ENCODE data around the gene PLXNA2.
A peak's percentile ranks its signal among the peaks of the same experiment; 100 is the strongest.

Gene PLXNA2

GRCh38 chr1:208256091-208256490 is 11.9 kb upstream of the PLXNA2 start:
- TF ChIP-seq ZC3H10 (CRISPR knock-in tag; IDR thresholded peaks at IDR 0.05) (peak; percentile 55; the same call in 1 of the 2 replicates), ZFP3 (CRISPR knock-in tag; IDR thresholded peaks at IDR 0.05) (no peak)
- peak; percentile 29 for ATAC-seq

- peak; percentile 53 for ATAC-seq
- TF ChIP-seq ARNTL (CRISPR knock-in tag; IDR thresholded peaks at IDR 0.05; ENCODE audit: borderline replicate concordance, low read depth) (no peak), RARB (CRISPR knock-in tag; IDR thresholded peaks at IDR 0.05) (no peak), CREB5 (CRISPR knock-in tag; IDR thresholded peaks at IDR 0.05; ENCODE audit: low read depth) (no peak), SNAI2 (CRISPR knock-in tag; IDR thresholded peaks at IDR 0.05) (no peak), ZFP30 (CRISPR knock-in tag; IDR thresholded peaks at IDR 0.05) (no peak), PATZ1 (CRISPR knock-in tag; IDR thresholded peaks at IDR 0.05; ENCODE audit: borderline replicate concordance) (no peak), ZNF565 (CRISPR knock-in tag; conservative IDR thresholded peaks at IDR 0.05; ENCODE audit: low read depth) (no peak), POU6F1 (CRISPR knock-in tag; IDR thresholded peaks at IDR 0.05; ENCODE audit: borderline replicate concordance, low read depth) (no peak), GLIS3 (CRISPR knock-in tag; IDR thresholded peaks at IDR 0.05) (no peak), OSR1 (CRISPR knock-in tag; IDR thresholded peaks at IDR 0.05) (no peak), TSHZ2 (CRISPR knock-in tag; IDR thresholded peaks at IDR 0.05) (no peak), ISL1 (CRISPR knock-in tag; IDR thresholded peaks at IDR 0.05) (no peak; the same call in 1 of the 2 replicates), ZNF8 (CRISPR knock-in tag; IDR thresholded peaks at IDR 0.05) (no peak)
These were observed 10.7 kb upstream of the PLXNA2 start for GRCh38 chr1:208254862-208255261.

GRCh38 chr1:208254376-208254775 is 10.2 kb upstream of the PLXNA2 start:
- TF ChIP-seq PPARA (CRISPR knock-in tag; IDR thresholded peaks at IDR 0.05; ENCODE audit: borderline replicate concordance): no peak
- no peak for TF ChIP-seq ZNF565 (CRISPR knock-in tag; conservative IDR thresholded peaks at IDR 0.05; ENCODE audit: low read depth)
- TF ChIP-seq ARNTL (CRISPR knock-in tag; IDR thresholded peaks at IDR 0.05; ENCODE audit: borderline replicate concordance, low read depth): no peak
- no peak for TF ChIP-seq SNAI2 (CRISPR knock-in tag; IDR thresholded peaks at IDR 0.05)
- ATAC-seq: no peak

- ATAC-seq: no peak
- no peak for TF ChIP-seq PPARA (CRISPR knock-in tag; IDR thresholded peaks at IDR 0.05; ENCODE audit: borderline replicate concordance)
- no peak for TF ChIP-seq GLIS3 (CRISPR knock-in tag; IDR thresholded peaks at IDR 0.05)
- no peak for TF ChIP-seq ZNF8 (CRISPR knock-in tag; IDR thresholded peaks at IDR 0.05)
- no peak for TF ChIP-seq BACH2 (CRISPR knock-in tag; IDR thresholded peaks at IDR 0.05; ENCODE audit: borderline replicate concordance)
- no peak for TF ChIP-seq POU6F1 (CRISPR knock-in tag; IDR thresholded peaks at IDR 0.05; ENCODE audit: borderline replicate concordance, low read depth)
- TF ChIP-seq TSHZ2 (CRISPR knock-in tag; IDR thresholded peaks at IDR 0.05): no peak
- no peak for TF ChIP-seq CREB5 (CRISPR knock-in tag; IDR thresholded peaks at IDR 0.05; ENCODE audit: low read depth)
- no peak for TF ChIP-seq TCF4 (CRISPR knock-in tag; IDR thresholded peaks at IDR 0.05; ENCODE audit: borderline replicate concordance)
- no peak for TF ChIP-seq ZFP3 (CRISPR knock-in tag; IDR thresholded peaks at IDR 0.05)
- TF ChIP-seq ZFP30 (CRISPR knock-in tag; IDR thresholded peaks at IDR 0.05): no peak
- TF ChIP-seq ESRRG (CRISPR knock-in tag; IDR thresholded peaks at IDR 0.05): no peak
- no peak for TF ChIP-seq SNAI2 (CRISPR knock-in tag; IDR thresholded peaks at IDR 0.05)
- no peak for TF ChIP-seq CSDC2 (CRISPR knock-in tag; IDR thresholded peaks at IDR 0.05)
These were observed 8.8 kb upstream of the PLXNA2 start for GRCh38 chr1:208252836-208253576.
